Prostate gland (tissue), 2 donors: ENCODE data around the gene EED.

Experiments
- POLR2A ChIP-seq: fragments of 450-650 bp; IDR thresholded peaks from one replicate; pipeline ENCODE4 v1.6.1; 2016; ENCODE audit warnings: antibody characterized with exemption, mild to moderate bottlenecking
- POLR2AphosphoS5 ChIP-seq: sonication (generic); formaldehyde crosslinking; IDR thresholded peaks from one replicate; pipeline ENCODE4 v1.6.1; 2017; ENCODE audit warnings: antibody characterized with exemption
- TF ChIP-seq, protein P1 (sequence below), 4 experiments: fragments of 200-600 bp in 2 of 4; fragments of 450-650 bp in 2 of 4; sonication (generic) in 2 of 4; IDR thresholded peaks; 1 replicate in 3 of 4; 2 replicates in 1 of 4; pipeline ENCODE4 v1.5.1; 2016 to 2019; ENCODE audit warnings: antibody characterized with exemption in 4 of 4, mild to moderate bottlenecking in 2 of 4, moderate library complexity in 2 of 4

DNA sequence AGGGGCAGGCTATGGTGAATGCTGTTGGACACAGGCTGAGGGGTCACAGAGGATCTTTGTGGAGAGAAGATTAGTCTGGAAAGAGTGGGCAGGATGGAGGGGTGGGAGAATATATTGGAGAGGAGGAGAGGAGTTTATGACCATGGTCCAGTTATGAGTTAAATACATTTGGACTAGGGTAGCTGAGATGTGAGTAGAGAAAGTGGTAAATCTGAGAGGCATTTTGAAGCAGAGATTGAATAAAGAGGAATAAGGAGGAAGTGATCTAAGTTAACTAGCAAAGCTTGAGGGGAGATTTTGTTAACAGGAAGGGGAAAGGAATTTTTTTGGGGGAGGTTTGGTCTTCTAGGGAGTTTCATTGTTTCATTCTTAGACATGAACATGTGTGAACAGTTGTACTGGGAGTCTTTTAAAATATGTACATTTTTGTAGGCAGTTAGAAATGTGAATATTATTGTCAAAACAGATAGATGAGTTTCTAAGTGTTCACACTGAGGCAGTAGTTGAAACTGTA lies 43.1 kb upstream of the EED start:
- TF ChIP-seq, protein P1, sequence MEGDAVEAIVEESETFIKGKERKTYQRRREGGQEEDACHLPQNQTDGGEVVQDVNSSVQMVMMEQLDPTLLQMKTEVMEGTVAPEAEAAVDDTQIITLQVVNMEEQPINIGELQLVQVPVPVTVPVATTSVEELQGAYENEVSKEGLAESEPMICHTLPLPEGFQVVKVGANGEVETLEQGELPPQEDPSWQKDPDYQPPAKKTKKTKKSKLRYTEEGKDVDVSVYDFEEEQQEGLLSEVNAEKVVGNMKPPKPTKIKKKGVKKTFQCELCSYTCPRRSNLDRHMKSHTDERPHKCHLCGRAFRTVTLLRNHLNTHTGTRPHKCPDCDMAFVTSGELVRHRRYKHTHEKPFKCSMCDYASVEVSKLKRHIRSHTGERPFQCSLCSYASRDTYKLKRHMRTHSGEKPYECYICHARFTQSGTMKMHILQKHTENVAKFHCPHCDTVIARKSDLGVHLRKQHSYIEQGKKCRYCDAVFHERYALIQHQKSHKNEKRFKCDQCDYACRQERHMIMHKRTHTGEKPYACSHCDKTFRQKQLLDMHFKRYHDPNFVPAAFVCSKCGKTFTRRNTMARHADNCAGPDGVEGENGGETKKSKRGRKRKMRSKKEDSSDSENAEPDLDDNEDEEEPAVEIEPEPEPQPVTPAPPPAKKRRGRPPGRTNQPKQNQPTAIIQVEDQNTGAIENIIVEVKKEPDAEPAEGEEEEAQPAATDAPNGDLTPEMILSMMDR (IDR thresholded peaks at IDR 0.05): no peak
- TF ChIP-seq POLR2A (no peak), POLR2AphosphoS5 (no peak)
